Epithelial cell of prostate (primary cell): Measurements from ENCODE around the gene ABCC6.

Experiments
- DNase-seq: peaks from one replicate; pipeline ENCODE4 v3.0.0-alpha.2; 2011; ENCODE audit warnings: low read depth, low spot score
- H3K27ac ChIP-seq: fragments of 450-650 bp; 2 replicates; pipeline ENCODE4 v1.5.1; 2017; ENCODE audit warnings: mild to moderate bottlenecking

The ABCC6 gene

GRCh38 chr16:16146380-16147315 lies 76.6 kb downstream of the ABCC6 start:
- DNase-seq, result no peak
- H3K27ac ChIP-seq, result no peak overlapping the region

GRCh38 chr16:16145286-16145685 lies 78.0 kb downstream of the ABCC6 start:
- H3K27ac ChIP-seq, result peak overlapping the region; percentile 59
- no peak for DNase-seq

- H3K27ac ChIP-seq, result peak overlapping the region; percentile 59
- peak; percentile 83 for DNase-seq
These were observed 78.9 kb downstream of the ABCC6 start for GRCh38 chr16:16144416-16144815.

- no peak for DNase-seq
- peak overlapping the region; percentile 59 for H3K27ac ChIP-seq
These were observed 79.4 kb downstream of the ABCC6 start for GRCh38 chr16:16143931-16144330.

- peak overlapping the region; percentile 59 for H3K27ac ChIP-seq
- no peak for DNase-seq
These were observed 80.1 kb downstream of the ABCC6 start for GRCh38 chr16:16143038-16143763.

- no peak for DNase-seq
- no peak overlapping the region for H3K27ac ChIP-seq
These were observed 81.4 kb downstream of the ABCC6 start for GRCh38 chr16:16141784-16142396.

- no peak for DNase-seq
- no peak overlapping the region for H3K27ac ChIP-seq
These were observed 82.2 kb downstream of the ABCC6 start for GRCh38 chr16:16141141-16141540.

- no peak for DNase-seq
- no peak overlapping the region for H3K27ac ChIP-seq
These were observed 82.8 kb downstream of the ABCC6 start for GRCh38 chr16:16140537-16140936.

GRCh38 chr16:16139806-16140205 lies 83.5 kb downstream of the ABCC6 start:
- no peak overlapping the region for H3K27ac ChIP-seq

GRCh38 chr16:16139061-16139460 lies 84.2 kb downstream of the ABCC6 start:
- no peak overlapping the region for H3K27ac ChIP-seq
- no peak for DNase-seq

More at GRCh38 chr16:16139806-16140205, 83.5 kb downstream of the ABCC6 start:
- DNase-seq, result no peak

GRCh38 chr16:16138034-16138635 lies 85.2 kb downstream of the ABCC6 start:
- DNase-seq, result no peak
- H3K27ac ChIP-seq, result no peak overlapping the region

- no peak for DNase-seq
- H3K27ac ChIP-seq, result no peak overlapping the region
These were observed 86.2 kb downstream of the ABCC6 start for GRCh38 chr16:16137110-16137509.

- no peak for DNase-seq
- H3K27ac ChIP-seq, result no peak overlapping the region
These were observed 86.7 kb downstream of the ABCC6 start for GRCh38 chr16:16136588-16136987.

GRCh38 chr16:16133943-16134604 lies 89.2 kb downstream of the ABCC6 start:
- H3K27ac ChIP-seq, result no peak overlapping the region
- no peak for DNase-seq

GRCh38 chr16:16131659-16132058 lies 91.6 kb downstream of the ABCC6 start:
- no peak overlapping the region for H3K27ac ChIP-seq
- no peak for DNase-seq

- no peak overlapping the region for H3K27ac ChIP-seq
- no peak for DNase-seq
These were observed 92.1 kb downstream of the ABCC6 start for GRCh38 chr16:16131204-16131603.

GRCh38 chr16:16127469-16128116 lies 95.7 kb downstream of the ABCC6 start:
- no peak for DNase-seq
- H3K27ac ChIP-seq, result no peak overlapping the region

- no peak overlapping the region for H3K27ac ChIP-seq
- no peak for DNase-seq
These were observed 96.4 kb downstream of the ABCC6 start for GRCh38 chr16:16126896-16127295.

- no peak for DNase-seq
- no peak overlapping the region for H3K27ac ChIP-seq
These were observed 98.3 kb downstream of the ABCC6 start for GRCh38 chr16:16124974-16125373.
